SK-N-SH treated with all-trans-retinoic acid at 6 μM for 48 hours (cell line): ENCODE measurements around the gene MED16.

ENCODE experiments used
- ARNTL ChIP-seq: fragments of 450-650 bp; formaldehyde crosslinking; IDR thresholded peaks from 2 replicates; pipeline ENCODE4 v1.5.0; 2020; ENCODE audit warnings: low read depth, mild to moderate bottlenecking, moderate library complexity, borderline replicate concordance
- CREB5 ChIP-seq: fragments of 250-450 bp; sonication (Bioruptor Pico); IDR thresholded peaks from 2 replicates; pipeline ENCODE4 v1.5.1; 2020; ENCODE audit warnings: low read depth, mild to moderate bottlenecking, moderate library complexity
- ESRRG ChIP-seq: fragments of 250-450 bp; sonication (Bioruptor Pico); IDR thresholded peaks from 2 replicates; pipeline ENCODE4 v1.6.1; 2021; ENCODE audit warnings: mild to moderate bottlenecking
- RARB ChIP-seq: fragments of 250-450 bp; sonication (Bioruptor Pico); IDR thresholded peaks from 2 replicates; pipeline ENCODE4 v1.8.0; 2021; ENCODE audit warnings: mild to moderate bottlenecking, moderate library complexity
- SNAI2 ChIP-seq: fragments of 250-450 bp; sonication (Bioruptor Pico); IDR thresholded peaks from 2 replicates; pipeline ENCODE4 v1.5.0; 2020; ENCODE audit warnings: mild to moderate bottlenecking, moderate library complexity
- TCF4 ChIP-seq: fragments of 250-450 bp; sonication (Bioruptor Pico); IDR thresholded peaks from 2 replicates; pipeline ENCODE4 v1.8.0; 2021; ENCODE audit warnings: mild to moderate bottlenecking, moderate library complexity, borderline replicate concordance
- TOX ChIP-seq: fragments of 250-450 bp; sonication (Bioruptor Pico); IDR thresholded peaks from 2 replicates; pipeline ENCODE4 v1.8.0; 2021; ENCODE audit warnings: mild to moderate bottlenecking, moderate library complexity, borderline replicate concordance
- ZC3H10 ChIP-seq: fragments of 250-450 bp; sonication (Bioruptor Pico); IDR thresholded peaks from 2 replicates; pipeline ENCODE4 v1.5.1; 2021; ENCODE audit warnings: mild to moderate bottlenecking, moderate library complexity
- ZFP30 ChIP-seq: fragments of 450-650 bp; formaldehyde crosslinking; IDR thresholded peaks from 2 replicates; pipeline ENCODE4 v1.5.0; 2022; ENCODE audit warnings: mild to moderate bottlenecking, moderate library complexity
- ZNF565 ChIP-seq: fragments of 450-650 bp; formaldehyde crosslinking; conservative IDR thresholded peaks from 2 replicates; pipeline ENCODE4 v1.5.0; 2020; ENCODE audit warnings: low read depth, mild to moderate bottlenecking, moderate library complexity
- ZNF70 ChIP-seq: fragments of 450-650 bp; formaldehyde crosslinking; IDR thresholded peaks from 2 replicates; pipeline ENCODE4 v1.5.0; 2020; ENCODE audit warnings: mild to moderate bottlenecking, moderate library complexity
- TF ChIP-seq, protein P1 (sequence below): fragments of 250-450 bp; sonication (Bioruptor Pico); IDR thresholded peaks from 2 replicates; pipeline ENCODE4 v1.8.0; 2020; ENCODE audit warnings: mild to moderate bottlenecking, moderate library complexity, borderline replicate concordance

DNA sequence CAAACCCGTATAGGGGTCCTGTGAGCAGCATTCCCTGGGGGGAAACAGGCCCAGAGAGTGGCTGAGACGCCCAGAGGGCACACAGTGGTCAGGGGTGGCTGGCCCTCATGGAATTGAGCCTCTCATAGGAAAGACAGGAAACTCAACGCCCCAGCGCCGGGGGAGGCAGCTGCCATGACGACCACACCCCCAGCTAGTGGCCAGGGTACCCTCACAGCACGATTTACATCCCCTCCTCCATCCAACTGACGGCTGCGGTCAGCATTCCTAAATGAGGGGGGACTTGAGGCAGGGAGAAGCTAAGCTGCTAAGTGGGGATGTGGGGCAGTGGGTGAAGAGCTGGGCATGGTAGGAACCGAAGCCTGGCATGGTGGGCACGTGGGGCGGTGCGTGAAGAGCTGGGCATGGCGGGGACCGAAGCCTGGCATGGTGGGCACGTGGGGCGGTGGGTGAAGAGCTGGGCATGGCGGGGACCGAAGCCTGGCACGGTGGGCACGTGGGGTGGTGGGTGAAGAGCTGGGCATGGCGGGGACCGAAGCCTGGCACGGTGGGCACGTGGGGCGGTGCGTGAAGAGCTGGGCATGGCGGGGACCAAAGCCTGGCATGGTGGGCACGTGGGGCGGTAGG, 10.0 kb downstream of the MED16 start:
- TF ChIP-seq ESRRG (CRISPR knock-in tag) (no peak), SNAI2 (CRISPR knock-in tag) (no peak), ZC3H10 (CRISPR knock-in tag) (no peak), RARB (CRISPR knock-in tag) (no peak), ARNTL (CRISPR knock-in tag) (no peak), TCF4 (no peak), TOX (CRISPR knock-in tag) (no peak), CREB5 (CRISPR knock-in tag) (no peak), ZFP30 (no peak), ZNF70 (no peak), ZNF565 (CRISPR knock-in tag) (no peak)
- TF ChIP-seq, protein P1, sequence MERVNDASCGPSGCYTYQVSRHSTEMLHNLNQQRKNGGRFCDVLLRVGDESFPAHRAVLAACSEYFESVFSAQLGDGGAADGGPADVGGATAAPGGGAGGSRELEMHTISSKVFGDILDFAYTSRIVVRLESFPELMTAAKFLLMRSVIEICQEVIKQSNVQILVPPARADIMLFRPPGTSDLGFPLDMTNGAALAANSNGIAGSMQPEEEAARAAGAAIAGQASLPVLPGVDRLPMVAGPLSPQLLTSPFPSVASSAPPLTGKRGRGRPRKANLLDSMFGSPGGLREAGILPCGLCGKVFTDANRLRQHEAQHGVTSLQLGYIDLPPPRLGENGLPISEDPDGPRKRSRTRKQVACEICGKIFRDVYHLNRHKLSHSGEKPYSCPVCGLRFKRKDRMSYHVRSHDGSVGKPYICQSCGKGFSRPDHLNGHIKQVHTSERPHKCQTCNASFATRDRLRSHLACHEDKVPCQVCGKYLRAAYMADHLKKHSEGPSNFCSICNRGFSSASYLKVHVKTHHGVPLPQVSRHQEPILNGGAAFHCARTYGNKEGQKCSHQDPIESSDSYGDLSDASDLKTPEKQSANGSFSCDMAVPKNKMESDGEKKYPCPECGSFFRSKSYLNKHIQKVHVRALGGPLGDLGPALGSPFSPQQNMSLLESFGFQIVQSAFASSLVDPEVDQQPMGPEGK (CRISPR knock-in tag), result no peak
